ENCODE results near the gene ARHGEF19.
"Not testable (repeated sequence)": the region's sequence is repeated elsewhere in the genome, so short reads cannot be mapped to it uniquely, and the experiment has no call there.

Gene ARHGEF19

DNA sequence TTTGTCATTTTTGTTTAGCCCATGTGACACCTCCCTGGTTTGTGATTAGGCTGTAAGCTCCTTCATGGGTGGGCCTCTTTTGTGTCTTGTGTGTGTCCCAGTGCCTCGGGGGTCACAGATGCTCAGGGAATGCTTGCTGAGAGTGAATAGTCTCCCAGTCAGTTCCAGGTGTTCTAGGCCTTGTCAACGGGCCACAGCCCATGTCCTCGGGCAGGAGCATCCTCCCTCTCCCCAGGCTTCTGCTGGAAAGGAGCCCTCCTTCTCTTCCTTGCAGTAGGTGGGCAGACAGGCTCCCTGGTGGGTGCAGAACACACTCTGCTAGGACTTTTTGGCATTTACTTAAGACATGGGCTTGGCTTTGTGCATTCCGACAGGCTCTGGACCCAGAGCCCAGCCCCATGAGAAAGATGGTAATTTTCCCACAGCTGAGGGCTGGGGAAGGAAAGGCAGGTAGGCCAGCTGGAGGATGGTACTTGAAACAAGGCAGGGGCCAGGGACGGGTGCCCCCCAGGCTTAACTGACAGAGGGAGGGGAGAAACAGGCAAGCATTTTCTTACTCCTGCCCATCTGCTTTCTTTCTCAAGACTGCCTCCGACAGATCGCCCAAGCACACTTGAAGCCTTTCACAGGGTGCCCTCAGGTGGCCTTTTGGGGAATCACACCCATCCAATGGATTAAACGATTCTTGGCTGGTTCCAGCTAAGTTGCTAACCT, 31.6 kb upstream of the ARHGEF19 start:
- DNase-seq: peak; percentile 76

DNA sequence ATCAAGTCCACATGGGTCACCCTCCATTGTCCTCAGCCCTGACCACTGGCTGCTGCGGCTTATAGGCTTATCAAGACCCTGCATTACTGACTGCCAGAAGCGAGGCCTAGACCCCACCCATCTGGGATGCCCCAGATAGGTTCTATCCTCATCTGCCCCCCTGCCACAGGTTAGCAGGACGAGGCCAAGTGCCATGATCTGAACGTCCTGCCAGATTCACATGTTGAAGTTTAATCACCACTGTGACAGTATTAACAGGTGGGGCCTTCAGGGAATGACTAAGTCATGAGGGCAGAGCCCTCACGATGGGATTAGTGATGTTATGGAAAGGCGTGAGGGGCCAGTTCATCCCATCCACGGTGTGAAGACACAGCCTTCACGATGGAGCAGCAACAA, 30.8 kb upstream of the ARHGEF19 start:
- DNase-seq: no peak

GRCh38 chr1:16242556-16243214, 30.2 kb upstream of the ARHGEF19 start:
- DNase-seq: no peak

- DNase-seq: no peak
These were observed 28.8 kb upstream of the ARHGEF19 start for GRCh38 chr1:16241221-16241708.

- DNase-seq: no peak
These were observed 27.6 kb upstream of the ARHGEF19 start for GRCh38 chr1:16239972-16240491.

DNA sequence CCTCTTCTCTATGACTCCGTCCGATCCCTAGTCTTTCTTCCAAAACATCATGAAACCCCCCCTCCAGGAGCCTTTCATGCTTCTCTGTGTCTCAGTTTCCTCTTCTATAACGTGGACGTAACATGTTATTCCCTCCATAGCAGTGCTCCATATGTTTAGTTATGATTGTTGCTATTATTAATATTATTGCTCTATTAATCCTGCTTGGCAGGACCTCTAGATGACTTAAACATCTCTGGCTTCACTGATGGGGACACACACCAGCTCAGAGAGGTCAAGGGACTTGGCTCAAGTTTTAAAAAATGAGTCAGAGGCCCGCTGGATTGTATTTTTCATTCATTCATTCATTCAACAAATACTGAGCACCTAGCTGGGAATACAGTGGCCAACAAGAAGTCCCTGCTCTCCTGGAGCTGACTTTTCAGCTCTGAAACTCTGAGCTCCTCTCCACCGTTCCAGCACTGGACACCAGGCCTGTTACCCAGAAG, 24.9 kb upstream of the ARHGEF19 start:
- no peak for DNase-seq

GRCh38 chr1:16236511-16237342, 24.3 kb upstream of the ARHGEF19 start, which contains the start of gene CPLANE2:
Gene CPLANE2, minus strand, starts transcription at chr1:16237183. Its CDS starts 441 bp downstream, at chr1:16236742.
- DNase-seq: peak; percentile 96

- peak; percentile 66 for DNase-seq
These were observed 23.6 kb upstream of the ARHGEF19 start for GRCh38 chr1:16235944-16236510.

DNA sequence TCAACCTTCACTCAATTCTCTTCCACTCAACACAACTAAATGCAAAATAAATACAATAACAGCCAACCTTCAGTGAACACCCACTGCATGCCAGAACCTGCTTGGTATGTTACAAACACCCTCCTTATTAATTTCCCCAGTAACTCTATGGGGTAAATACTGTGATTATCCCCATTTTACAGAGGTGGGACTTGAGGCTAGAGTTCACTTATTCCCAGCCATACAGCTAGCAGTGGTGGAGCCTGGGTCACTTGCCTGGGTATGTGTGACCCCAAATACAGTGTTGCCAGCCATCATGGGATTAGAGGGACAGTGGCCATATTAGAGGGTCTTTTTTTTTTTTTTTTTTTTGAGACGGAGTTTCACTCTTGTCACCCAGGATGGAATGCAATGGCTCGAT, 22.9 kb upstream of the ARHGEF19 start:
- no peak for DNase-seq

DNA sequence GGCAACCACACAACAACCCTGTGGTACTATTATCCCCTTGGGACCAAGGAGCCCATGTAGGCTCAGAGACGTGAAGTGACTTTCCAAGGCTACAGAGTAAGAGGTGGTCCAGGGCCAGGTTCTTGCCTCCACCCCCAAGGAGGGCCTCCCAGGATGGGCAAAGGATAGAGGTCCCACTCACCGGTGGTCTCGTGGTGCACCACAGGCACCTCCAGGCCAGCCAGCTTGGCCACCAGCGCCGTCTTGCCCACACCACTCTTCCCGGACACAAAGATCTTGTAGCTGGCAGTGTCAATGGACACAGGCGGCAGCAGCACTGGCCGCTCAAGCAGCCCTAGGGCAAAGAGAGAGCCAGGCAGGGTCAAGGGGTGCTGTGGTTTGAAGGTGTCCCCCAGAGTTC, 21.0 kb upstream of the ARHGEF19 start:
- no peak for DNase-seq

DNA sequence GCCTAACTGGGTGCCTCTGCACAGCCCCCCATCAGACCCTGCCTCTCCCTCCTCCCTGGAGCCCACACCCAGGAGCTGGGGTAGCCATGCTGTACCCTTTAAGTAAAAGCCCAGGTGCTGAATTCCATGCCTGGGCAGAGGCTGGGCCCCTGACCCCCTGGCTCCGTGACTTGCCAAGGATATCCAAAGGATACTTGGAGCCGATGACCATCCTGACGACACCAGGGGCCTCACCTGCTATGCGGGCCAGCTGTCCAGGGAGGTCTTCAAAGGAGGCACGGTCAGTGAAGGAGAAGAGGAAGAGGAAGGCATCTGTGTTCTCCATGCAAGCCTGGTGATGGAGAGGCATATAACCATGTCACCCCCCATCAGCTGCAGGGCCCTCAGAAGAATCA, 19.9 kb upstream of the ARHGEF19 start:
- DNase-seq: no peak

GRCh38 chr1:16231331-16232315, 19.2 kb upstream of the ARHGEF19 start:
- no peak for DNase-seq

- DNase-seq: no peak
These were observed 18.3 kb upstream of the ARHGEF19 start for GRCh38 chr1:16230744-16231143.

DNA sequence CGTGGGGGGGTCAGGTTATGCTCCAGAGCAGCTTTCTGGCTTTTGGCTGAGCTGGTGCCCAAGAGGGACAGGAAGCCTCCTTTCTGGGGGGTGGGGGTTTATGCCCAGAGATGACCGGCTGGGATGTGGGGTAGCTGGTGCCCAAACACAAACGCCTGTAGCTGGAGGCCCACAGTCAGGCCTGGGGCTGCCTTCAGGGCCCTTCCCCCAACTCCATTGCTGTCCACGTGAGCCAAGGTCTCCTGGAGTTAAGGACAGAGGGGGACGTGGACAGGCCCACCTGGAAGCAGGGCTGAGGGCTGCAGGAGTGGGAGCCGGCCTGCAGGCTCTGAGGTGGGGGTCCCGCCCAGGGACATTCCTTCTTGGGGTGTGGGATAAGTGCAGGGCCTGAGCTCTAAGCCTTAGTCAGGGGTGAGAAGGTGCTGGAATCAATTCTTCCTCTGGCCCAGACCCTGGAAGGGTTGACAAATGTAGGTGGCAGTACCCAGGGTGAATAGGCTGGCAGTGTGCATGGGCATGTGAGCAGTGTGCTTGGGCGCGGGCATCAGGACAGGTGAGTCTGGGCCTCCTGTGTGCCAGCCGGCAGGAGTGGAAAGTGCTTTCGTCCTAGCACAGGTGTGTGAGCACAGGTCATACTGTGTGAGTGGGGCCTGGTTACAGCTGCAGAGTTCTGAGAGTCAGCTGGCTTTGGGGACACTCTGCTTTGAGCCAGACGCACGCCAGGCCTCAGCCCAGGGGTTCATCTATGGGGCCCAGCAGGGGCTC, 17.7 kb upstream of the ARHGEF19 start:
- DNase-seq: no peak

DNA sequence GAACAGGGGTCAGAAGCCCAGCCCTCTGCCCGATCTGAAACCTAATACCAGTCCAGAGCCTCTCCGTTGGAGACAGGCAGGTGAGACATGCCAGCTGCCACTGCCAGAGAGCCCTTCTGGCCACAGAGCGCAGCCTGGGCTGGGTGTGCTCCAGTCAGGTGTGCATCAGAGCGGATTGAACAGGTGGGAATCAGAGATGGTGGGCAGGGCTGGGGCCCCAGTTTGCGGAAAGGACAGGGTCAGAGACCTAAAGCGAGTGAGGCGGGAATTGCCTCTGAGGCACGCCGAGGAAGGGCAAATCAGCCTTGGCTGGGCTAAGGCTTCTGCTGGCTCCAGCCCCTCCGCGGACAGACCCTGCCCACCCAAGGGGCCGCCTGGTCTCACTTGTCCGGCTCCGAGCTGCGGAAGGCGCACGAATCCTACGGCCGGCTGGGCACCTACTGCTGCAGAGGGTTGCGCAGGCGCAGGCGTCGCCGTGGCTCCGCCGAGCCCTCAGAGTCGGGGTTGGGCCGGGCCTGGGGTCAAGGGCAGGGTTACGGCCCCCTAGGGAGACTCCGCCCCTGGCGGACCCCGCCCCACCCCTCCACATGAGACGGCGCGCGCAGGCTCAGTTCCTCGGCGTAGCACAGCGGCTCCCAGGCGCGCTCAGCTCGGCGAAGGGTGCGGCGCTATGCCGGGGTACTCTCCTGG, 14.2 kb upstream of the ARHGEF19 start:
- no peak for DNase-seq

DNA sequence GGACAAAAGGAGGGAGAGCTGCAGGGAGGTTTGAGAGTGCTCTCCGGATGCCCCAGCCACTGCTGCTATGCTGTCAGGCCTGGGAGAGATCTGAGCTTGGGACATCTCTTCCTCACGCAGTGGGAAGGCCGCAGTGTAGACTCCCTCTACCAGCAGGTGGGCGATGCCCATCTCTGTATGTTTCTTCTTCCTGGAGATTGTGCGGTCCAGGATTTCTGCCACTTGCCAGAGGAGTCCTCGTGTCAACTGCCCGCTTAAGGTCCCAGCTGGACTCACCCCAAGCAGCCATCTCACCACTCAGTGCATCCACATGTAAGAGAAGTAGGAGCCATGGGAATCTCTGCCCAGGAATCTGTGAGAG, 13.7 kb upstream of the ARHGEF19 start:
- no peak for DNase-seq

DNA sequence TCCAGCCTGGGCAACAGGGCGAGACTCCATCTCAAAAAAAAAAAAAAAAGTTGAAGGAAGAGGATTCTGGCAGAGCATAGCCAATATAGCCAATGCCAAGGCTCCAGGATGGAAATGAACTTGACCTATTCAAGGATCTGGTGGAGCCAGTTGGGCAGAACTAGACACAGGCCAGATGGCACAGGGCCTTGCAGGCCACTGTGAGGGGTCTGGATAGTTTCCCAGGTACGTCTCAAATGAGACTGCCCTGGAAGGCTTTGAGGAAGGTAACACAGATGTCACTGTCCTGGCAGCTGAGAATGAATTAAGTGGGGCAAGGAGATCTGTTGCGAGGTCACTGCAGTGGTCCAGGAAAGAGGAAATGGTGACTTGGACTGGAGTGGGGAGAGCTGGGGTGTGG, 12.0 kb upstream of the ARHGEF19 start:
- DNase-seq: no peak

- not testable (repeated sequence) for DNase-seq
These were observed 10.3 kb upstream of the ARHGEF19 start for GRCh38 chr1:16222716-16223115.

GRCh38 chr1:16221499-16221898, 9.0 kb upstream of the ARHGEF19 start:
- DNase-seq: no peak

DNA sequence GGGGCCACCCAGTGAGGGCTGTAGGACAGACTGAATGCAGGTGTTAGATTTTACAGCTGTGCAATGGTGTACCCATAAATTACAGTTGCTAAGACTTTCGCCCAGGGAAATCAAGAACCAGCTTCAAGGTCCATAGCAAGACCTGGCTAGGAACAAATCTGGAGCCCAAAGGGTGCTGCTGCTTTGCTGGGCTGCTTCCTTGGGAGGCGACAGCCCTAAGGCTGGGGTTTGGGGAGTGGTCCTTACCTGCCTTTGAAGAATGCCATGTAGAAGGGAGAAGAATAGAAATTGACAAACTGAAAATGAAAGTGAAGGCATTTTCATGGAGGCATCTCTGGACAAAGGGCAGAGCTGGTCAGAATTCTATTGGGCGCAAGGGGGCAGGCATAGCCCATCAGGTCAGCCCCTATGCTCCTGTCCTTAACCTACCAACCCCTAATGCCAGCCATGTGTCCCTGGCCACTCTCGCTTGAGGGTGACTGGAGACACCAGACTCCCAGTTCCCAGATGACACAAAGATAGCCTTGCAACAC, 7.6 kb upstream of the ARHGEF19 start:
- no peak for DNase-seq
